Activated naive CD4-positive, alpha-beta T cell treated with anti-CD3 and anti-CD28 coated beads, Interleukin-2, amount 50 U/mL, for 72 hours (primary cell): ENCODE data around the gene ERC2. TPM values are rescaled to one million over a fixed set of nuclear protein-coding genes. Genes with fewer than 3 reads are reported as not detected.

Experiments
- ATAC-seq, 2 donors: fragments of 150-1000 bp; cut with Tn5 transposase; 2 replicates each; pipeline ENCODE4 v1.10.0; 2021; ENCODE audit warnings: mild to moderate bottlenecking in 2 of 2, moderate library complexity in 2 of 2
- DNase-seq, 2 donors: peaks; one replicate each; pipeline ENCODE4 v3.0.0; 2021 to 2022; ENCODE audit warnings: low spot score in 2 of 2
- H3K27ac Mint-ChIP-seq, 2 donors: one replicate each; pipeline ENCODE4 v1.8.0; 2022; ENCODE audit warnings: mild to moderate bottlenecking in 2 of 2, mixed read lengths in 2 of 2
- H3K36me3 Mint-ChIP-seq, 2 donors: one replicate each; pipeline ENCODE4 v1.8.0; 2022; ENCODE audit warnings: mixed read lengths in 2 of 2
- H3K9me3 Mint-ChIP-seq, 2 donors: one replicate each; pipeline ENCODE4 v1.8.0; 2022; ENCODE audit warnings: mixed read lengths in 2 of 2
- total RNA-seq, 2 donors: library from RNA; stranded (reverse); gene quantifications; one replicate each; pipeline ENCODE4 v1.2.3, GENCODE V29; 2022

Gene ERC2
- total RNA-seq, 2 donors from 2014 or later: 0.58 TPM; not detected in 1

DNA sequence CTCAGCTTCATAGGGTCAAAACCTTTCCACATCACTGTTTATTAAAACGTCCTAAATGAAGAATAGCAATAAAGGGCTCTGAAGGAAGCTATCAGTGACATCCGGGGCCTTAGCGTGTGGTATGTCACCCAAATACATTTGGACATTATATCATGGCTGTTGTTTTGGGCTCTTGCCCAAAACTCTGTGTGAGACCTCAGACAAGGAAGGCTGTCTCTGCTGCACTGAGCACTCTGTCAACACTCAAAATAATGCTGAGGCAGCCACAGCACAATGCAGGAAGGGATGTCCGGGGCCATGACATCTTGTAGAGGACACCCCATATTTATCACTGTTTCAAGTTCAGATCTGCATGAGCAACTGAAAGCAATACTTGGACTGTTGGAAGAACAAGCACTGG, 687.4 kb downstream of the ERC2 start:
- ATAC-seq (no peak), DNase-seq (no peak)
- no peak overlapping the region for H3K27ac Mint-ChIP-seq

DNA sequence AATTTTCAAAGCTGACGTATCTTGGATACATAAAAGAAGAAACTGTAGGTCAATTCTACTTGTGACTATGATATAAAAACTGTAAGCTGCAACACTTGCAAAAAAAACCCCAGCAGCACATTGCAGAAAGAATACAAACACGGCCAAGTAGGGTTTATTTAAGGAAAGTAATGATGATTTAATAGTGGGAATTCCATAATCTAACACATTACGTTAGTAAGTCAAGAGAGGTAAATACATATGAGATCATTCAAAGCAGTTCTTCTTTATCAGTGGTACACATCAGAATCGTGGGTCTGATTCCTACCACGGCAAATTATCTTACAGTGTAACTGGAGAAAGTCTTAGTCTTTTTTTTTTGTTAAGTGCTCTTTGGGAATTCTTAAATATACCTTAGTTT, 688.7 kb downstream of the ERC2 start:
- peaks cover 0 to 5% of the 10 kb centered on the region in 2 donors for H3K36me3 Mint-ChIP-seq
- H3K9me3 Mint-ChIP-seq: peaks cover 0 to 10% of the 10 kb centered on the region in 2 donors
- no peak for ATAC-seq
- no peak overlapping the region for H3K27ac Mint-ChIP-seq
- DNase-seq: no peak

More for the DNA sequence above, 687.4 kb downstream of the ERC2 start:
- Mint-ChIP-seq H3K36me3 (peaks cover 0 to 3% of the 10 kb centered on the region in 2 donors), H3K9me3 (peaks cover 0 to 10% of the 10 kb centered on the region in 2 donors)

DNA sequence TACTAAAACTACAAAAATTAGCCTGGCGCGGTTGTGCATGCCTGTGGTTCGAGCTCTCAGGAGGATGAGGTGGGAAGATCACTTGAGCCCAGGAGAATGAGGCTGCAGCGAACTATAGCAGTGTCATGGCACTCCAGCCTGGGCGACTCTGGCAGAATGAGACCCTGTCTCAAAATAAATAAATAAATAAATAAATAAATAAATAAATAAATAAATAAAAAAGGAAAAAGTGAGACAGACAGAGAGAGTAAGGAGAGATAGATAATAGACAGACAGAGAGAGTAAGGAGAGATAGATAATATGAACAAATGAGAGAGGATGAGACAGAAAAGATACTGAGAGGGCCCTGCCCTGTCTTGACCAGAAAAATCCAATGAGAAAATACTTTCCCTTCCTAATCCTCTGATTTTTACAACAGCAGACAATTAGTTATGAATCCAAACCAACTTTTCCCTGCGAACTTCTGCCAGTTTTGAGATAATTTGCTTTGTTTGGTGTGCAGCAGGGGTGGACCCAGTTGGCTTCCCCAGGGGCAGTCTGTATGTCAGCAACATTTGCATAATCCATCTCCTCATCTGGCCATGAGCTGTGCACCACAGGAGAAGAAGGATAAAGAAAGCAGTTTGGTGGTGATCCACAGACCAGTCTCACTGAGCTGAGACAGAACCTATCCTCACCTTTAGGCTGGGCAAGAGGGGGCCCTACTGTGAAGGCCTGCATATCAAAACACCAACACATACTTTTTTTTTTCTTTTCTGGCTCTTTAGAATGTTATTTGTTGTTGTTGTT, 692.7 kb downstream of the ERC2 start:
- ATAC-seq (no peak), DNase-seq (no peak)
- Mint-ChIP-seq H3K36me3 (peaks cover 0 to 5% of the 10 kb centered on the region in 2 donors), H3K27ac (no peak overlapping the region), H3K9me3 (peaks cover 6 to 10% of the 10 kb centered on the region in 2 donors)

DNA sequence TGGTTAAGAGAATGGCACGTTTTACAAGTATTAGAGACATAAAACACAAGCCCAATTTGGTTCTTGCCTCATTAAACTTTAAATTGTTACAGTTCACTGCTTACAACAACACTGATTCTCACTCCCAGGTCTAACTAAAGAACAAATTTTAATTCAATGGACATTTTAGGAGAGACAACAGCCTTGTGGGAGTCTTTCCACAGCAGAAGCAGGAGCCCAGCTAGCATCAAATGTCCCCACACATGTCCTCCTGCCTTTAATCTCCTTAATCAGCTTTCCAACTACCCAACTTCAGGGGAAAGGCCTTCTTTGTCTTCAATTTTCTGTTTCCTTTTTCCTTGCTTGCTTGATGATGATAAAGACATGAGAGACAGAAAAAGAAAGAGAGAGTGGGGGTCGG, 693.4 kb downstream of the ERC2 start:
- ATAC-seq: no peak
- Mint-ChIP-seq H3K27ac (no peak overlapping the region), H3K36me3 (peaks cover 0 to 5% of the 10 kb centered on the region in 2 donors), H3K9me3 (peaks cover 6 to 10% of the 10 kb centered on the region in 2 donors)
- no peak for DNase-seq

DNA sequence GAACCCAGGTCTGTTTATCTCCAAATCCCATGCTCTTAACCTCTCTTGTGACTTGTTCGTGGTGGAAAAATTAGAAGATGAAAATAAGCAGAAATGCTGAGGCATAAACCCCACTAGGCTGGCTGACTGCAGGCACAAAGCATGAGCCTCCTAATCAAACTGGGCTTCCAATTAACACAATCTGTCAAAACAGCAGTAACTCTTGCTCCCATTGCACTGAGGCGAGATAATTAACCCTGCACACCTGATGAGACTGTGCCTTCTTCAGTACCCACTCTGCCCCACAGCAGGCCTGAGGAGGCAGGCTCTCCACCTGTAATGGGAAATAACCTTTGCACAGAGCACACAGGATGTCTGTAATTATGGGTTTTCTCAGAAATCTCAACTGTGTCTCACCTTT, 696.8 kb downstream of the ERC2 start:
- peaks cover 6 to 11% of the 10 kb centered on the region in 2 donors for H3K9me3 Mint-ChIP-seq
- DNase-seq: no peak
- ATAC-seq: no peak
- H3K27ac Mint-ChIP-seq: no peak overlapping the region
- peaks cover 0 to 5% of the 10 kb centered on the region in 2 donors for H3K36me3 Mint-ChIP-seq

DNA sequence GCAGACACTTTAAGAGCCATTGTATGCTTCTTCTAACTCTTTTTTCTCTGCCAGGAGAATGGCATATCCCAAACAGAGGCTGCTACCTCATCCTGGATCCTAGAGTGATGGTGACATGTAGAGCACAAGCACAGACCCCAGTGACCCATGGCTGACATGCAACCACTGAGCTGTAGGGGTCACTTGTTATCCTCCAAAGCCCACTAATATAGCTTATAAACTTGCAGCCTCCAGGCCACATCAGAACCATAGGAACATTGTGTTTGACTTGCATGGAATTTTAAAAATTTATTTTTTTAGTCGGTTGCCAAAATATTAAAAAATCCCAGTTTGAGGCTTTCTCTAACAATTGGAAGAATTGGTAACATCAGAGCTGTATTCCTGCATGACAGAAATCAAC, 698.2 kb downstream of the ERC2 start:
- Mint-ChIP-seq H3K9me3 (peaks cover 5 to 6% of the 10 kb centered on the region in 2 donors), H3K36me3 (no peaks in the 10 kb centered on the region), H3K27ac (no peak overlapping the region)
- ATAC-seq (no peak), DNase-seq (no peak)

DNA sequence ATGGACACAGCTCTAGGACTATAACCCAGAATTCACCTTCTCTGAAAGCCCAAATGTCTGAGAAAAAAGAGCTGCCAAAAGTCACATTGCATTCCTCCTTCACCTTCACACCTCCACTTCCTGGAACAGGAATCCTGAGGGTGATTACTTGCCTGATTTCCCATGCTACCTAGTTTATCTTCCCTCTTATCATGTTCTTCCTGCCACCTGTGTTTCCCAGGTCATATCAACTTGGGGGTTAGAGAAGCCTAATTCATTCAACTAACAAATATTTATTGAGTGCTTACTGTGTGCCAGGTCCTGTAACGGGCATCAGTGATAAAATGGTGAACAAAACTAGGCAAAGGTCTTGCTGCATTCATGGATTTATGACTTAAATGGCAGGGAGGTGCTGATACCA, 701.5 kb downstream of the ERC2 start:
- no peaks in the 10 kb centered on the region for H3K36me3 Mint-ChIP-seq
- no peak overlapping the region for H3K27ac Mint-ChIP-seq
- no peak for ATAC-seq
- no peak for DNase-seq
- peaks cover 0 to 5% of the 10 kb centered on the region in 2 donors for H3K9me3 Mint-ChIP-seq

DNA sequence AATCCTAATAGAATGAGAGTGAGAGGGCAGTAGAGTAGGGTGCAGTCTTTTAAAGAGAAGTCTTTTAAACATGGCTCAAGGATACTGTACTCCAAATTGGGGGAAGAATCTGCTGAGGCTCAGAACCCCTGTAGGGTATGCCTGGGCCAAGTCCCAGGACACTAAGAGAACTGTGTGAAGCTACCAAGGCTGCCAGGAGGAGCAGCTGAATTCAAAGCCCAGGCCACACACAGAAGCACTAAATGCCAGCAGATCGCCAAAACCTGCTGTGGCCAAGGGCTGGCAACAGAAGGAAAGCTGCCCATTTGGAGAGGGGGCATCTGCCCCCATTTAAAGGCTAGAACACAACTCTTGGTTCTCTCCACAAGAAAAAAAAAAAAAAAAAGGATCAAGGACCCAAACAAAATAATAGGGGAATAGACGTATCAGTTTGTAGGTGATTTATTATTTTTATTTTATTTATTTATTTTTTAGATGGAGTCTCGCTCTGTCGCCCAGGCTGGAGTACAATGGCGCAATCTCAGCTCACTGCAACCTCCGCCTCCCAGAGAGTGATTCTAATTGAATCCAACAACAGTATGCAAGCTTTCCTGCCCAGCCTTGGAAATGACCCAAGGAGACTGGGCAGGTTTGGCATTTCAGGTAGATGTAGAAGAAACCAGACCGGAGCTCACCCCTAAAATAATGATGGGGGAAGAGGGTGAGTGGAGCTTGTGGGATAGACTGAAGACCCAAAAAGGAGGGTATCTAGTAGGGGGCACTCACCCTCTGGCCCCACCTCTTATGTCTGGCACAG, 702.2 kb downstream of the ERC2 start:
- Mint-ChIP-seq H3K9me3 (peaks cover 0 to 5% of the 10 kb centered on the region in 2 donors), H3K27ac (no peak overlapping the region), H3K36me3 (no peaks in the 10 kb centered on the region)
- DNase-seq: no peak
- ATAC-seq: no peak

DNA sequence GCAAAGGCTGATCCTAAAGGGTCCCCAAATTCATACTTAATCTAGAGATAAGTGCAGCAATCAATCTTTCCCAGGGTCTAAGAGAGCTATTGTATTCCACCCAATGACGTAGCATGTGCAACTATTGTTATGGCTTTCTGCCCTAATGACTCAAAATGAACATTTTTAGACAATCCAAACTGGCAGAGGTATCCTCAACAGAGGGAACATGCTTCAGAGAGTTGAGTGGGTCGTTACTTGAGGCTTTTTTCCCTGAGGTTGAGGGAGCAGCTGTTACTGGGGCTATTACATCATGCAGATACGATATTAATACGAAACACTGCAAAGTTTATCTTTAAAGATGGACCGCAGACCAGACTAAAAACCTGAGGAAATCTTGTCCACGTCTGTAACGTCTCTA, 702.9 kb downstream of the ERC2 start:
- H3K36me3 Mint-ChIP-seq: no peaks in the 10 kb centered on the region
- H3K9me3 Mint-ChIP-seq: peaks cover 0 to 5% of the 10 kb centered on the region in 2 donors
- H3K27ac Mint-ChIP-seq: no peak overlapping the region
- ATAC-seq (no peak), DNase-seq (no peak)

DNA sequence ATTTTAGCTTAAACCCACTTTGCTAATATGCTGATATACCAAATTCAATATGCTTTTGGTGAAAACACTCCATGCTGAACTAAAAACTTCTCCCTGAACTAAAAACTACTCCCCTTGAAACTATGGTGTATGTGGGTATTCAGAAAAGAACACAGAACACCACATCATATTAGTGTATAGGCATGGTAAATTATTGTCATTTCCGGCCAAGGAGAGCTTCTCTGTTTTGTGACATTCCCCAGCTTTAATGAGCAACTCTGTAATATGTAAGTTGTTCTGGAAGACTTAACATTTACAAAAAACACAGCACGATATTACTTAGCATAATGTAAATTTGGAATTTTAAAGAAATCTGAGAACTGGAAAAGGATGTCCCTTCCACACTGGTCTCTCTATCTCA, 711.3 kb downstream of the ERC2 start:
- H3K9me3 Mint-ChIP-seq: no peaks in the 10 kb centered on the region
- no peaks in the 10 kb centered on the region for H3K36me3 Mint-ChIP-seq
- DNase-seq: no peak
- no peak overlapping the region for H3K27ac Mint-ChIP-seq
- no peak for ATAC-seq

DNA sequence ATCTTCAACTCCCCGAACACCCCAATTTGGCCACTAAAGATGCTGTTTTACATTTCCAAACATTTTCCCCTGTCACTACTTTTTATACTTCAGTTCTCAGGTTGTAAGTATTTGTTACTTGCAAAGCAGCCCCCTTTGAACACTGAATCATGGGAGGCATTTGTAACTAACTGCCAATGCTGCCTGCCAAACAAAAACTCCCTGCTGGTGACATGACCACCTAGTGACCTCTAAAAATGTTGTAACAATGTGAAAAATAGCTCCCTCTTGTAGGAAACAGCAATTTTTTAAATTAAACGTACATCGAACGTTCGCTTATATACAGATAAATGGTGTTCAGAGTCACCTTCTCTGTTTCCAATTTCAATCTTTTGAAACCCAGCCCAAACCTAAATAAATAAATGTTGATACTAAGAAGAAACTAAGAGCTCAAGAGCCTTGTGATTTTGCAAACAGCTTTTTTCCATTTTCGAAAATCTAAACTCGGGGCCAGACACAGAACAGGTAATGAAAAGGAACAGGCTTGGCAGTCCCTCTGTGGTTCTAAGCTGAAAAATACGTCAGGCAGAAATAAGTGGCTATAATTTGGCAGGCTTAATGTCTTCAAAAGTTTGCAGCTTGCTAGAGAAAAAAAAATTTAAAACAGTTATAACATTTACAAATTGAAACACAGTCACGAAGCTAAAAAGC, 712.6 kb downstream of the ERC2 start:
- no peak overlapping the region for H3K27ac Mint-ChIP-seq
- ATAC-seq (no peak), DNase-seq (no peak)
- H3K36me3 Mint-ChIP-seq: no peaks in the 10 kb centered on the region
- no peaks in the 10 kb centered on the region for H3K9me3 Mint-ChIP-seq

DNA sequence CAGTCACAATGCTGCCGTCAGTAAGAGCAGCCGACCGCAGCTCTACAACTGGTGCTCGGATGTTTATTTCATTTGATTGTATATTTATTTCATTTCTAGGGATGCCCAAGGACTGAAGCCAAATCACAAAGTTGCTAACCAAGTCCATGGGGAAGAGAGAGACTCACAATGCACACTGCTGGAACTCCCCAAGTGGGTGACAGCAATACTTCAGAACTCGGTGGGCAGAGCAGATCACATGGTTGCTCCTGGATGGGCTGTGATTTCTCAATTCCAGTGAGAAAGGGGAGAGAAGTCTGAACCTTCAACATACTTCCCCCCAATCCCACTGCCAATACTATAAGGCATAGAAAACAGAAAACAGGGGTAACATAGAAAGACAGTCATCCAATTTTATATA, 715.4 kb downstream of the ERC2 start:
- Mint-ChIP-seq H3K36me3 (no peaks in the 10 kb centered on the region), H3K27ac (no peak overlapping the region), H3K9me3 (no peaks in the 10 kb centered on the region)
- DNase-seq (no peak), ATAC-seq (no peak)

DNA sequence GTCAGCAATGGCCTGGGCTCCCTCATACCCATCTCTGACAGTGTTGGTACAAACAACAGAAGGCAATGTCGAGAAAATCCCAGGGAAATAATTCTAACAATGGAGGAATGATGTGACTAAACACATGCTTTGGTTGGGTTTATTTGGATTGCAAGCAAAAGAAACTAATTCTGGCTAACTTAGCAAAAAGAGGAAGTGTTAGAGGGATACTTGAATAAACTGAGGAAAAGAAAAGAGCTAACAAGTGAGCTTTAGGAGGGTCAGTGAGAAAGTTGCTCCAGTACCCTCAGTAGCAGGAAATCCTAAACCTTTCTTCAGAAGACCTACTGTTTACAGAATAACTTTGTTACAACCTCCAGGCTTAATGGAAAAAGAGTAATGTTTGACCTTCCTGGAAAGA, 716.5 kb downstream of the ERC2 start:
- no peak for ATAC-seq
- Mint-ChIP-seq H3K27ac (no peak overlapping the region), H3K9me3 (no peaks in the 10 kb centered on the region), H3K36me3 (no peaks in the 10 kb centered on the region)
- no peak for DNase-seq

DNA sequence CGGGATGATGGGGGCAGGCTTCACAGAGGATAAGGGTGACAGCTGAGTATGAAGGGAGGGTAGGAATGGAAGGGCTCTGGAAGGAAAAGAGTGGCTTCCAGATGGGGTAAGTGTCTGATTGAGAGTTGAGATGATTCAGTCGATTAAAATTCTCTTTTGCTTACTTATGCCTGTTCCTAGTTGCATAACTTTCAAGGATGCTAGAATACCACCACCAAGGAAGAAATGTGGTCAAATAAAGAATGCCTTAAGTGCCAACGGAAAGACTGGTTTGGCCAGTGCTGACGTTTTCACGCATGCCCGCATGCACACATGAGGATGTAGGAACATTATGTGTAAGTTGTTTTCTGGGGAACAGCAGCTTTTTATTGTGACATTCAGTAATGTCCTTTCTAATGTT, 717.7 kb downstream of the ERC2 start:
- Mint-ChIP-seq H3K27ac (no peak overlapping the region), H3K9me3 (no peaks in the 10 kb centered on the region), H3K36me3 (no peaks in the 10 kb centered on the region)
- ATAC-seq: no peak
- DNase-seq: no peak

DNA sequence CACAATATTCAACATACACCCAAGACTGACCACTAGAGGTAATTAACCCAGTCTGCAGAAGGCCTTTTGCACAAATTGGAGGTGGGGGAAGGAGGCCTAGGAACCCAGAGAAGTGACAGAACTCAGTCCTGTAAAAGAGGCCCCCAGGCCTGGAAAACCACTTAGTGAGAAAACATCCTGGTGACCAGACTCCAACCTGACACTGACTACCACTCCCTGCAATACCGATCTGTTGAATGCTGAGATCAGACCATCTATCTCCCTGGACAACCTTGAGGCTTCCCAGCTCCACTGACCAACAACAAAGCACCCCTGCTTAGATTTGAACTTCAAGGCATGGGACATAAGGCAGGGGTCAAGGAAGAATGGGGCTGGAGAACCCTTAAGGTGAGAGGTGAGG, 719.2 kb downstream of the ERC2 start:
- H3K27ac Mint-ChIP-seq: no peak overlapping the region
- no peaks in the 10 kb centered on the region for H3K36me3 Mint-ChIP-seq
- ATAC-seq (no peak), DNase-seq (no peak)
- no peaks in the 10 kb centered on the region for H3K9me3 Mint-ChIP-seq

DNA sequence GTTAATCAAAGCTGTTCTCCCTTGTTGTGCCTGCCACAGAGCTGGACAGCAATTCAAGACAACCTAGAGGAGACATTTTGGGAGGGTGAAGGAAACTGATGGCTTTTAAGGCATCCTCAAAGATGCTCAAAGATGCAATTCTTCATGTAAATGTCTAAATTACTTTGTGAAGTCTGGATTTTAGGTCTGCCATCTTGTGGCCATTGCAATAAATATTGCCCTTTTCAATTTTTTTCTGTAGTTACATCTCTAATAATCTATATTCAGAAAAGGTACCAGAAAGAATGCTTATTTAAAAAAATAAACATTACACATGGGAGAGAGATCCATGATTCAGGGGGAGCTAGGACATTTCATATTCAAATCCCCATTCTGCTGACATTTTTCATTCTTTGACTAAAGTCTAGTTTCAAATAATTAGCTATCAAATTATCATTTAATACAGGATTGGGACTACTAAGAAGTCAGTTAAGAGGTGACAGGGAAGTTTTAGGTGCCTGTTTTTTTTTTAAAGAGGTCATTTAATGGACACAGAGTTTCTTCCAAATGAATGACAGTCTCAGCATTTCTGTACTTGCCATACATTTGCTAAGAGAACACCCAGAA, 721.4 kb downstream of the ERC2 start:
- DNase-seq: no peak
- Mint-ChIP-seq H3K9me3 (no peaks in the 10 kb centered on the region), H3K27ac (no peak overlapping the region), H3K36me3 (no peaks in the 10 kb centered on the region)
- ATAC-seq: no peak

DNA sequence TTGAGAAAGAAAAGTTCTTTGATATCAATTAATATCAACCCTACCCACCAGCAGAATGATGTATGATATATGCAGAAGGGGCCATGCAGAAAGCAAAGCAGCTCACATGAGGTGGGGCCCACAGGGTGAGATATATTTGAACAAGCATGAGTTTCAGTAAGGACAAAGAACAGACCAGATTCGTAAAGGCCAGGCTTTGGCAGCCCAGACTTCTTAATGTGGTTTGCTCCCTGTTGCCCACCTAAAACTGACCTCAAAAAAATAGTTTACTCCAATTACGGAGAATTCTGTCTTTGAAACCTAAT, 725.5 kb downstream of the ERC2 start:
- Mint-ChIP-seq H3K36me3 (no peaks in the 10 kb centered on the region), H3K9me3 (no peaks in the 10 kb centered on the region), H3K27ac (no peak overlapping the region)
- ATAC-seq (no peak), DNase-seq (no peak)
